WTC11 (cell line): ENCODE data around the gene LRSAM1. TPM values are rescaled to one million over a fixed set of nuclear protein-coding genes. Genes with fewer than 3 reads are reported as not detected.

ENCODE experiments used
- ATAC-seq: fragments of 200-7000 bp; cut with Tn5 transposase; 2 replicates; pipeline ENCODE4 v1.10.0; 2021; ENCODE audit warnings: mild to moderate bottlenecking, moderate library complexity
- CTCF ChIA-PET: fragments of 300-600 bp; sonication (Branson Sonifier 250); formaldehyde crosslinking; loops from one replicate; lab custom pipeline; 2021; ENCODE audit warnings: antibody characterized with exemption; lab: Charles Lee
- POLR2A ChIA-PET: fragments of 350-600 bp; sonication (Branson Sonifier 250); formaldehyde crosslinking; loops from one replicate; lab custom pipeline; 2021; ENCODE audit warnings: antibody characterized with exemption; lab: Charles Lee
- DNase-seq: peaks from one replicate; pipeline ENCODE4 v3.0.0; 2021; ENCODE audit warnings: low spot score
- H3K27ac Mint-ChIP-seq: 2 replicates; pipeline ENCODE4 v1.8.0; 2021; ENCODE audit warnings: mixed read lengths
- H3K27me3 Mint-ChIP-seq: 2 replicates; pipeline ENCODE4 v1.8.0; 2021; ENCODE audit warnings: low read depth, mild to moderate bottlenecking, moderate library complexity, mixed read lengths
- H3K36me3 Mint-ChIP-seq: 2 replicates; pipeline ENCODE4 v1.8.0; 2021; ENCODE audit warnings: mixed read lengths
- H3K4me1 Mint-ChIP-seq: 2 replicates; pipeline ENCODE4 v1.8.0; 2022; ENCODE audit warnings: mixed read lengths
- H3K4me3 Mint-ChIP-seq: 2 replicates; pipeline ENCODE4 v1.8.0; 2021; ENCODE audit warnings: mild to moderate bottlenecking, moderate library complexity, mixed read lengths
- H3K9me3 Mint-ChIP-seq: 2 replicates; pipeline ENCODE4 v1.8.0; 2021; ENCODE audit warnings: mixed read lengths
- CBFB ChIP-seq: sonication (generic); formaldehyde crosslinking; IDR thresholded peaks from 2 replicates; pipeline ENCODE4 v1.8.1; 2022; ENCODE audit warnings: mild to moderate bottlenecking, low read depth, missing genetic modification reagents
- EMX1 ChIP-seq: fragments of 250-450 bp; sonication (Bioruptor Pico); IDR thresholded peaks from 2 replicates; pipeline ENCODE4 v1.8.0; 2021; ENCODE audit warnings: mild to moderate bottlenecking
- FOXJ3 ChIP-seq: sonication (generic); formaldehyde crosslinking; IDR thresholded peaks from 2 replicates; pipeline ENCODE4 v1.9.0; 2021; ENCODE audit warnings: missing genetic modification reagents, mild to moderate bottlenecking, borderline replicate concordance
- GABPB1 ChIP-seq: sonication (generic); formaldehyde crosslinking; IDR thresholded peaks from 2 replicates; pipeline ENCODE4 v1.8.1; 2023; ENCODE audit warnings: mild to moderate bottlenecking, missing genetic modification reagents
- JUN ChIP-seq: sonication (generic); formaldehyde crosslinking; IDR thresholded peaks from 2 replicates; pipeline ENCODE4 v1.8.0; 2023; ENCODE audit warnings: mild to moderate bottlenecking, missing genetic modification reagents
- KAT7 ChIP-seq: sonication (generic); formaldehyde crosslinking; IDR thresholded peaks from 2 replicates; pipeline ENCODE4 v1.8.1; 2023; ENCODE audit warnings: missing genetic modification reagents, mild to moderate bottlenecking, borderline replicate concordance
- MXD4 ChIP-seq: fragments of 250-450 bp; sonication (Bioruptor Pico); IDR thresholded peaks from 2 replicates; pipeline ENCODE4 v1.8.0; 2021; ENCODE audit warnings: mild to moderate bottlenecking, moderate library complexity, borderline replicate concordance
- NFATC4 ChIP-seq: fragments of 250-450 bp; sonication (Bioruptor Pico); IDR thresholded peaks from 2 replicates; pipeline ENCODE4 v1.9.0; 2021; ENCODE audit warnings: mild to moderate bottlenecking
- NFE2L1 ChIP-seq: sonication (generic); formaldehyde crosslinking; IDR thresholded peaks from 2 replicates; pipeline ENCODE4 v1.8.1; 2023; ENCODE audit warnings: missing genetic modification reagents
- NR2C2 ChIP-seq: sonication (generic); formaldehyde crosslinking; IDR thresholded peaks from 2 replicates; pipeline ENCODE4 v1.8.0; 2022; ENCODE audit warnings: mild to moderate bottlenecking, missing genetic modification reagents
- NR3C1 ChIP-seq: sonication (generic); formaldehyde crosslinking; conservative IDR thresholded peaks from 2 replicates; pipeline ENCODE4 v1.8.1; 2023; ENCODE audit warnings: low read depth, mild to moderate bottlenecking, missing genetic modification reagents
- SMAD3 ChIP-seq: sonication (generic); formaldehyde crosslinking; IDR thresholded peaks from 2 replicates; pipeline ENCODE4 v1.8.0; 2022; ENCODE audit warnings: missing genetic modification reagents, mild to moderate bottlenecking, borderline replicate concordance
- SP1 ChIP-seq: sonication (generic); formaldehyde crosslinking; conservative IDR thresholded peaks from 2 replicates; pipeline ENCODE4 v1.8.1; 2022; ENCODE audit warnings: missing genetic modification reagents
- TP53 ChIP-seq: sonication (generic); formaldehyde crosslinking; IDR thresholded peaks from 2 replicates; pipeline ENCODE4 v1.8.1; 2023; ENCODE audit warnings: mild to moderate bottlenecking, missing genetic modification reagents
- ZNF263 ChIP-seq: sonication (generic); formaldehyde crosslinking; IDR thresholded peaks from 2 replicates; pipeline ENCODE4 v1.8.1; 2022; ENCODE audit warnings: low read depth, mild to moderate bottlenecking, moderate library complexity, missing genetic modification reagents
- ZNF671 ChIP-seq: fragments of 250-450 bp; sonication (Bioruptor Pico); IDR thresholded peaks from 2 replicates; pipeline ENCODE4 v1.8.0; 2021; ENCODE audit warnings: mild to moderate bottlenecking
- total RNA-seq: library from RNA; stranded (reverse); gene quantifications from 3 replicates; pipeline ENCODE4 v1.2.3, GENCODE V29; 2021
- TF ChIP-seq, protein P1 (sequence below): sonication (generic); formaldehyde crosslinking; IDR thresholded peaks from 2 replicates; pipeline ENCODE4 v1.8.0; 2023; ENCODE audit warnings: missing genetic modification reagents, mild to moderate bottlenecking, borderline replicate concordance
- TF ChIP-seq, protein P2 (sequence below): fragments of 250-450 bp; sonication (Bioruptor Pico); IDR thresholded peaks from 2 replicates; pipeline ENCODE4 v1.9.0; 2021; ENCODE audit warnings: moderate library complexity, mild to moderate bottlenecking, inconsistent platforms, borderline replicate concordance
- TF ChIP-seq, protein P3 (sequence below): sonication (generic); formaldehyde crosslinking; IDR thresholded peaks from 2 replicates; pipeline ENCODE4 v1.8.1; 2023; ENCODE audit warnings: mild to moderate bottlenecking, missing genetic modification reagents, moderate library complexity
- TF ChIP-seq, protein P4 (sequence below): fragments of 200-600 bp; IDR thresholded peaks from 2 replicates; pipeline ENCODE4 v1.8.0; 2022; ENCODE audit warnings: antibody characterized with exemption
- TF ChIP-seq, protein P5 (sequence below): fragments of 250-450 bp; sonication (Bioruptor Pico); IDR thresholded peaks from 2 replicates; pipeline ENCODE4 v1.9.0; 2021; ENCODE audit warnings: mild to moderate bottlenecking
- TF ChIP-seq, protein P6 (sequence below): sonication (generic); formaldehyde crosslinking; IDR thresholded peaks from 2 replicates; pipeline ENCODE4 v1.8.1; 2023; ENCODE audit warnings: mild to moderate bottlenecking, missing genetic modification reagents
- TF ChIP-seq, protein P7 (sequence below): sonication (generic); formaldehyde crosslinking; IDR thresholded peaks from 2 replicates; pipeline ENCODE4 v1.8.0; 2023; ENCODE audit warnings: missing genetic modification reagents

Gene LRSAM1
- total RNA-seq, 1 experiment from 2014 or later = 32.4 TPM

DNA sequence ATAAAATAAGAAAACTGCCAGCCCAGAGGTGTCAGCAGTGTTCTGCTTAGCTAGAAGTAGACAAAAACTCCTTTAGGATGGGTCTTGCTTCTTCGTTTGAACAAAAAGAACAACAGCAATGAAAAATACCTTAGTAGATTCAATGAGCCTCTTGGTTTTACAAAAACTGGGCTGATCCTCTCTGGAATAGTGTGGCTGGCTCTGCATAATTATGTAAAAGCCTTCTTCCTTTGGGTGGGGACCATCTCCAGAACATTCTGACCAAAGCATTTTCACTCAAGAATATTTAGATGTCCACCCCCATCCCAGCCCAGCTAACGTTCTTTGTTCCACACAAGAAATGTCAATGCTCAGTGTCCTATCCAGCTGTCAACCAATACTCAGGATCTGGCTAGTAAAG is 63.2 kb downstream of the LRSAM1 start:
- ATAC-seq (no peak), DNase-seq (no peak)
- Mint-ChIP-seq H3K27ac (no peak overlapping the region), H3K4me1 (peaks cover 10% of the 10 kb centered on the region), H3K36me3 (peaks cover 22% of the 10 kb centered on the region)
- ChIA-PET POLR2A (no interaction called here), CTCF (interaction anchor here (0.6 kb wide), 1 partner anchor 121 kb away, joined by 5 read pairs; no protein-coding TSS in a partner anchor)
- TF ChIP-seq NR3C1 (CRISPR knock-in tag) (no peak), SMAD3 (no peak), MXD4 (CRISPR knock-in tag) (no peak), SP1 (CRISPR knock-in tag) (no peak), CBFB (CRISPR knock-in tag) (no peak), ZNF671 (CRISPR knock-in tag) (no peak), TP53 (CRISPR knock-in tag) (no peak), ZNF263 (CRISPR knock-in tag) (no peak), EMX1 (CRISPR knock-in tag) (no peak)
- TF ChIP-seq, protein P1, sequence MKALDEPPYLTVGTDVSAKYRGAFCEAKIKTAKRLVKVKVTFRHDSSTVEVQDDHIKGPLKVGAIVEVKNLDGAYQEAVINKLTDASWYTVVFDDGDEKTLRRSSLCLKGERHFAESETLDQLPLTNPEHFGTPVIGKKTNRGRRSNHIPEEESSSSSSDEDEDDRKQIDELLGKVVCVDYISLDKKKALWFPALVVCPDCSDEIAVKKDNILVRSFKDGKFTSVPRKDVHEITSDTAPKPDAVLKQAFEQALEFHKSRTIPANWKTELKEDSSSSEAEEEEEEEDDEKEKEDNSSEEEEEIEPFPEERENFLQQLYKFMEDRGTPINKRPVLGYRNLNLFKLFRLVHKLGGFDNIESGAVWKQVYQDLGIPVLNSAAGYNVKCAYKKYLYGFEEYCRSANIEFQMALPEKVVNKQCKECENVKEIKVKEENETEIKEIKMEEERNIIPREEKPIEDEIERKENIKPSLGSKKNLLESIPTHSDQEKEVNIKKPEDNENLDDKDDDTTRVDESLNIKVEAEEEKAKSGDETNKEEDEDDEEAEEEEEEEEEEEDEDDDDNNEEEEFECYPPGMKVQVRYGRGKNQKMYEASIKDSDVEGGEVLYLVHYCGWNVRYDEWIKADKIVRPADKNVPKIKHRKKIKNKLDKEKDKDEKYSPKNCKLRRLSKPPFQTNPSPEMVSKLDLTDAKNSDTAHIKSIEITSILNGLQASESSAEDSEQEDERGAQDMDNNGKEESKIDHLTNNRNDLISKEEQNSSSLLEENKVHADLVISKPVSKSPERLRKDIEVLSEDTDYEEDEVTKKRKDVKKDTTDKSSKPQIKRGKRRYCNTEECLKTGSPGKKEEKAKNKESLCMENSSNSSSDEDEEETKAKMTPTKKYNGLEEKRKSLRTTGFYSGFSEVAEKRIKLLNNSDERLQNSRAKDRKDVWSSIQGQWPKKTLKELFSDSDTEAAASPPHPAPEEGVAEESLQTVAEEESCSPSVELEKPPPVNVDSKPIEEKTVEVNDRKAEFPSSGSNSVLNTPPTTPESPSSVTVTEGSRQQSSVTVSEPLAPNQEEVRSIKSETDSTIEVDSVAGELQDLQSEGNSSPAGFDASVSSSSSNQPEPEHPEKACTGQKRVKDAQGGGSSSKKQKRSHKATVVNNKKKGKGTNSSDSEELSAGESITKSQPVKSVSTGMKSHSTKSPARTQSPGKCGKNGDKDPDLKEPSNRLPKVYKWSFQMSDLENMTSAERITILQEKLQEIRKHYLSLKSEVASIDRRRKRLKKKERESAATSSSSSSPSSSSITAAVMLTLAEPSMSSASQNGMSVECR (CRISPR knock-in tag) = no peak
- TF ChIP-seq, protein P2, sequence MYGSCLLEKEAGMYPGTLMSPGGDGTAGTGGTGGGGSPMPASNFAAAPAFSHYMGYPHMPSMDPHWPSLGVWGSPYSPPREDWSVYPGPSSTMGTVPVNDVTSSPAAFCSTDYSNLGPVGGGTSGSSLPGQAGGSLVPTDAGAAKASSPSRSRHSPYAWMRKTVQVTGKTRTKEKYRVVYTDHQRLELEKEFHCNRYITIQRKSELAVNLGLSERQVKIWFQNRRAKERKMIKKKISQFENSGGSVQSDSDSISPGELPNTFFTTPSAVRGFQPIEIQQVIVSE (CRISPR knock-in tag) = no peak
- TF ChIP-seq, protein P3, sequence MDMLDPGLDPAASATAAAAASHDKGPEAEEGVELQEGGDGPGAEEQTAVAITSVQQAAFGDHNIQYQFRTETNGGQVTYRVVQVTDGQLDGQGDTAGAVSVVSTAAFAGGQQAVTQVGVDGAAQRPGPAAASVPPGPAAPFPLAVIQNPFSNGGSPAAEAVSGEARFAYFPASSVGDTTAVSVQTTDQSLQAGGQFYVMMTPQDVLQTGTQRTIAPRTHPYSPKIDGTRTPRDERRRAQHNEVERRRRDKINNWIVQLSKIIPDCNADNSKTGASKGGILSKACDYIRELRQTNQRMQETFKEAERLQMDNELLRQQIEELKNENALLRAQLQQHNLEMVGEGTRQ (CRISPR knock-in tag) = no peak
- TF ChIP-seq, protein P4, sequence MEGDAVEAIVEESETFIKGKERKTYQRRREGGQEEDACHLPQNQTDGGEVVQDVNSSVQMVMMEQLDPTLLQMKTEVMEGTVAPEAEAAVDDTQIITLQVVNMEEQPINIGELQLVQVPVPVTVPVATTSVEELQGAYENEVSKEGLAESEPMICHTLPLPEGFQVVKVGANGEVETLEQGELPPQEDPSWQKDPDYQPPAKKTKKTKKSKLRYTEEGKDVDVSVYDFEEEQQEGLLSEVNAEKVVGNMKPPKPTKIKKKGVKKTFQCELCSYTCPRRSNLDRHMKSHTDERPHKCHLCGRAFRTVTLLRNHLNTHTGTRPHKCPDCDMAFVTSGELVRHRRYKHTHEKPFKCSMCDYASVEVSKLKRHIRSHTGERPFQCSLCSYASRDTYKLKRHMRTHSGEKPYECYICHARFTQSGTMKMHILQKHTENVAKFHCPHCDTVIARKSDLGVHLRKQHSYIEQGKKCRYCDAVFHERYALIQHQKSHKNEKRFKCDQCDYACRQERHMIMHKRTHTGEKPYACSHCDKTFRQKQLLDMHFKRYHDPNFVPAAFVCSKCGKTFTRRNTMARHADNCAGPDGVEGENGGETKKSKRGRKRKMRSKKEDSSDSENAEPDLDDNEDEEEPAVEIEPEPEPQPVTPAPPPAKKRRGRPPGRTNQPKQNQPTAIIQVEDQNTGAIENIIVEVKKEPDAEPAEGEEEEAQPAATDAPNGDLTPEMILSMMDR = no peak
- TF ChIP-seq, all 79 proteins: peak for 0
- no peaks in the 10 kb centered on the region for H3K27me3 Mint-ChIP-seq
- no peaks in the 10 kb centered on the region for H3K9me3 Mint-ChIP-seq
- no peak overlapping the region for H3K4me3 Mint-ChIP-seq

DNA sequence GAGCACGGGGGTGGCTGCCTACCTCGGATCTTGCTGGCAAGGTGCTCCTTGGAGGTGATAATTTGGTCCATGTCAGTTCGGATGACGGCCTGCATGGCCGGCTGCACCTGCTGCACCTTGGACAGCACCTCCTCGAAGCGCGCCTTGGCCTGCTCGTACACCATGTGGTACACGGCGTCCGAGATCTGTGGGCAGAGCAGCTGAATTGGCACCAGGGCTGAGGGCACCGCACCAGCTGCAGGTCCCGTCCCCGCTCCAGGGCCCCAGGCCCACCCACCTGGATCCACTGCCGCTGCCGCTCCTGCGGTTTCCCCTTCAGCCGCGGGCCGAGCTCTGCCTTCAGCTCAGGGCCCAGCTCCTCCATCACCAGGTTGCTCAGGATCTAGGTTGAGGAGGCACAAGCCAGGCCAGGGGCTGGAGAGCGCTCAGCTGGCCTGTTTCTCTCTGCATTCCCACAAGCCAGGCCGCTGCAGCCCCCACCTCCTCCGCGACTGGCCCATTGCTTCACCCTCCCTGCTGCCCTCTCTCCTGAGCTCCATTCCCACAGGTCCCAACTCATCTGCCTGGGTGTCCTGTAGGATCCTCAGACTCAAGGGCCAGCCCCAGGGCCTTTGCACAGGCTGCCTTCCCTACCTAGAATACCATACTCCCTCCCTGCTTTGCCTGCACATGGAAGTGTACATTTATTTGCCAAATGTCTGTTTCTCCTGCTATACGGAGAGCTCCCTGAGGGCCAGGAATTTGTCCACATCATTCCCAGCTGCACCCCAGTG is 65.7 kb downstream of the LRSAM1 start:
- ChIA-PET CTCF (interaction anchor here (1.2 to 2.9 kb wide), 3 partner anchors 9 to 218 kb away, joined by 6 to 16 read pairs (median 7); partner anchors contain the start of gene TOR2A), POLR2A (no interaction called here)
- ATAC-seq (no peak), DNase-seq (no peak)
- Mint-ChIP-seq H3K4me1 (peaks cover 19% of the 10 kb centered on the region), H3K27me3 (no peaks in the 10 kb centered on the region), H3K27ac (no peak overlapping the region), H3K36me3 (peaks cover 29% of the 10 kb centered on the region), H3K4me3 (no peak overlapping the region), H3K9me3 (no peaks in the 10 kb centered on the region)
- TF ChIP-seq NR2C2 (CRISPR knock-in tag) (no peak), SP1 (CRISPR knock-in tag) (no peak), GABPB1 (CRISPR knock-in tag) (no peak), FOXJ3 (CRISPR knock-in tag) (no peak), NFATC4 (no peak), JUN (CRISPR knock-in tag) (no peak), ZNF263 (CRISPR knock-in tag) (no peak), TP53 (CRISPR knock-in tag) (no peak), NFE2L1 (CRISPR knock-in tag) (no peak), KAT7 (CRISPR knock-in tag) (no peak), ZNF671 (CRISPR knock-in tag) (no peak)
- TF ChIP-seq, protein P5, sequence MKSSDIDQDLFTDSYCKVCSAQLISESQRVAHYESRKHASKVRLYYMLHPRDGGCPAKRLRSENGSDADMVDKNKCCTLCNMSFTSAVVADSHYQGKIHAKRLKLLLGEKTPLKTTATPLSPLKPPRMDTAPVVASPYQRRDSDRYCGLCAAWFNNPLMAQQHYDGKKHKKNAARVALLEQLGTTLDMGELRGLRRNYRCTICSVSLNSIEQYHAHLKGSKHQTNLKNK (CRISPR knock-in tag) = no peak
- TF ChIP-seq, protein P6, sequence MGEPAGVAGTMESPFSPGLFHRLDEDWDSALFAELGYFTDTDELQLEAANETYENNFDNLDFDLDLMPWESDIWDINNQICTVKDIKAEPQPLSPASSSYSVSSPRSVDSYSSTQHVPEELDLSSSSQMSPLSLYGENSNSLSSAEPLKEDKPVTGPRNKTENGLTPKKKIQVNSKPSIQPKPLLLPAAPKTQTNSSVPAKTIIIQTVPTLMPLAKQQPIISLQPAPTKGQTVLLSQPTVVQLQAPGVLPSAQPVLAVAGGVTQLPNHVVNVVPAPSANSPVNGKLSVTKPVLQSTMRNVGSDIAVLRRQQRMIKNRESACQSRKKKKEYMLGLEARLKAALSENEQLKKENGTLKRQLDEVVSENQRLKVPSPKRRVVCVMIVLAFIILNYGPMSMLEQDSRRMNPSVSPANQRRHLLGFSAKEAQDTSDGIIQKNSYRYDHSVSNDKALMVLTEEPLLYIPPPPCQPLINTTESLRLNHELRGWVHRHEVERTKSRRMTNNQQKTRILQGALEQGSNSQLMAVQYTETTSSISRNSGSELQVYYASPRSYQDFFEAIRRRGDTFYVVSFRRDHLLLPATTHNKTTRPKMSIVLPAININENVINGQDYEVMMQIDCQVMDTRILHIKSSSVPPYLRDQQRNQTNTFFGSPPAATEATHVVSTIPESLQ (CRISPR knock-in tag) = no peak
- TF ChIP-seq, protein P7, sequence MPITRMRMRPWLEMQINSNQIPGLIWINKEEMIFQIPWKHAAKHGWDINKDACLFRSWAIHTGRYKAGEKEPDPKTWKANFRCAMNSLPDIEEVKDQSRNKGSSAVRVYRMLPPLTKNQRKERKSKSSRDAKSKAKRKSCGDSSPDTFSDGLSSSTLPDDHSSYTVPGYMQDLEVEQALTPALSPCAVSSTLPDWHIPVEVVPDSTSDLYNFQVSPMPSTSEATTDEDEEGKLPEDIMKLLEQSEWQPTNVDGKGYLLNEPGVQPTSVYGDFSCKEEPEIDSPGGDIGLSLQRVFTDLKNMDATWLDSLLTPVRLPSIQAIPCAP (CRISPR knock-in tag) = no peak
- TF ChIP-seq, protein P2 (CRISPR knock-in tag) = no peak
